Measurements from ENCODE around the gene PPY.
"Not testable (repeated sequence)": the region's sequence is repeated elsewhere in the genome, so short reads cannot be mapped to it uniquely, and the experiment has no call there.

The PPY gene

DNA sequence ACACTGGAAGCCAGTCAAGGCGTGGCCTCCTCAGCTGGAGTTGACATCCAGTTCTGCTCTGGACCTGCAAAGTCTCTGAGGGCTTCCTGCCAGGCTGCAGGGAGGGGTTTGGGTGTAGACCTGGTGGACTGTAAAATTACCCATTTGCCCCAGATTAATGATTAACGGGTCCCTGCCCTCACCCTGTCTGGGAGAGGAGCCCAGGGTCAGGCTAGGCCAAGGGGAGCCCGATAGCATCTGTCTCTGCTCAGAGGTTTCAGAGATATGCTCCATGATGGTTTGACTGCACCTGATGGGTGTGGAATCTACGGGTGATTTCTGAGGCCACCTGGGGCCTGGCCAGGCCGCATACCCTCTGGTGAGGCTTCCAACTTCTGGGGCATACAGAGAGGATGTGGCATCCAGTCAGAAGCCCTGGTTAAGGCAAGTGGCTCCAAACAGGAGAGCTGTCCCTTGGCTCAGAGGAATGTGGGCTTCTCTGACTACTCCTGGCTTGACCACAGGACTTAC is 11.2 kb downstream of the PPY start:
- no peak for DNase-seq (ENCODE audit: low read depth)

DNA sequence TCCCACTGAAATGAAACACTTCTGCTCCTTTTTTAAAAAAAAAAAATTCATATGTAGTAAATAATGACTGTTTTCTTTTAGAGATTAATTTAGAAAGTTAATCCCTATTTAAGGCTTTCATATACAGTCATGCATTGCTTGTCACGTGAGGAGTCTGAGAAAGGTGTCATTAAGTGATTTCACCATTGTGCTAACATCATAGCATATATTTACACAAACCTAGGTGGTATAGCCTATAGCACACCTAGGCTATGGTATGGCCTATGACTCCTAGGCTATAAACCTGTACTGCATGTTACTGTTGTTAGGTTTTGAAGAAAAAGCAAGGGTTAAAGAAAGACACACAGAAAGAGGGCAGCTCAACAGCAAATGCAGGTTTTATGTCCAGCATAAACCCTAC is 13.7 kb downstream of the PPY start:
- DNase-seq (ENCODE audit: low read depth): no peak

DNA sequence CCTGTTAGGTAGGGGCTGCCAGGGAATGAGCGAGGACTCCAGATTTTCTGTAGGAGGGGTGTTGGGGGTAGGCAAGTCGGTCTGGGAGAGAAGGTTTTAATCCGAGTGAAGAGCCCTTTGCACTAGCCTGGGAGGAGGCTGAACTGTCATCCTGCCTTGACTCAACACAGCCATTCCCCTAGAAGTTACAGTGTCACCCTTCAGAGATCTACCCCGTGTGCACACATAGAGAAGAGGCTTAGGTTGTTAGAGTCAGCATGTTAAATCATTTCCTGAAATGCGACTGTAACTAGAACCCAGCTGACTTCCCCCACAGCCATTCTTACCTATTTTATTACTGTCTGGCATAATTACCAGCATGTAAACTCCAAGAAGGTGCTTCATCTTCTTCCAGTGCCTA is 14.3 kb downstream of the PPY start:
- not testable (repeated sequence) for DNase-seq (ENCODE audit: low read depth)

DNA sequence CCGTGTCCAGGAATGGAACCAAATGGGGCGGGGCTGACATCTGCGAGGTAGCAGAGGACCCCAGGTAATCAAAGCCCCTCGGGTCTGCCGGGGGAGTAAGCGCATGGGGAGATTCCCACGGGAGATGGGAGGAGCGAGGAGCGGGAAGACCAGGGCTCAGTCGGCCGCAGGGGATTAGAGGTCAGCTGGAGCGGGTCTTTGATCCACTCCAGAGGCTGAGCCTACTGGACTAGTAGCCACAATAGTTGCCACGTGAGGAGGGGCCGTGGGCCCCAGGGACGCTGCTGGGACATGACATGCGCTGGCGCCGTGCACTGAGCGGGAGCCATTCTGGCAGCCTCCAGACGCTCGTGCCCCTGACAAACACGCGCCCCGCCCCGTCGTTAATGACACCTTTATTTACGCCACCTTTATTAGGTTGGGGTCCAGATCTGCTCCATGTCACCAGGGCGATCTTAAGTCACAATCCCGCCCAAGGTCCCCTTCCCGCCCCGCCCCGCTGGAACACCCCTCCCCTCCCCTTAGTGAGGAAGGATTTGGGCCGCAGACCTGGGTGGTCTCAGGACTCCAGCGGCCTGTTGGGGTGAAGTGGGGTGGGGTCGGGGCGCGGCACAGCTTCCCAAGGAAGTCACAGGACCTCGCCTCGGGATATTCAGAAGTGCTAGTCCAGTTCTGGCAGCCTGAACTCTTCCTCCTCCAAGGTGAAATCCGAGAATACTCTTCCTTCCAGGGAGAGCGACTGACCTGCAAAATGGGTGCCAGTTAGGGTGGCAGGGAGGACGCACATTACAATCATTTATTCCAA is 15.0 kb downstream of the PPY start:
- DNase-seq (ENCODE audit: low read depth): no peak

DNA sequence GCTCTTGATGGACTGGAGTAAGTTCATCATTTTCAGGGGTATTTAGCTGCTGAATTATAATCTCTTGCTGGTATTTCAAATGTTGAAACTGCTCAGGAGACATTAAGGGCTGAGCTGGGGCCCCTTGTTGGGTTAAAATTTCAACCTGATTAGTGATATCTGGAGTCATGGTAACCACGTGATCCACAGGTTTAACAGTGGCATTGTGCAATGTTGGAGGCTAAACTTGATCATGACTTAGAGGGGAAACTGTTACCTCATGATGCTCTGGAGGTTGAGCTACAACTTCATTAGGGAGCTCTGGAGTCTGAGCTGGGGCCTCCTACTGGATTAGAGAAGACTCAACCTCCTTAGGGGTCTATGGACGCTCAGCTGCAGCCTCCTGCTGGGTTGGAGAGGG is 17.7 kb downstream of the PPY start:
- DNase-seq (ENCODE audit: low read depth): no peak

DNA sequence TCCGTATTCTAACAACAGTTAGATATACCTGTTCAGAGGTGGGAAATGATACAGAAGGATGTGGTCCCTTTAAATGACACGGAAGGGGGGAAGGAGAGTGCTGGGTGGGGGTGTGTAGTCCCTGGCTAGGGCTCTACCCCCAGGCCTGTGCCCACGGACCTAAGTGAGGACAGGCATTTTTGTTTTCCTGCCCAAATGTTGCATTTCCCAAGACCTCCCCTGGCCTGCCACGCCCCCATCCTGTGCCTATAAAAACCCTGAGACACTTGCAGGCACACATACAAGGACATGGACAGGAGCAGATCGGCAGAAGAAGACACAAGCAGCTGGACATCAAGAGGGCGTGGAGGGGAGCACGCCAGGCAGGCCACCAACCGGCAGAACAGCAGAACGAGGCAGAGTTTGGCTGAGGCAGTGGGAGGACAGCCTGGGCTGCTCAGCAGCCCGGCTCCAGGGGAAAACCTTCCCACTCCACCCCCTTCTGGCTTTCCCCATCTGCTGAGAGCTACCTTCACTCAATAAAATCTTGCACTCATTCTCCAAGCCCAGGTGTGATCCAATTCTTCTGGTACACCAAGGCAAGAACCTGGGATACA is 21.7 kb downstream of the PPY start:
- no peak for DNase-seq (ENCODE audit: low read depth)

DNA sequence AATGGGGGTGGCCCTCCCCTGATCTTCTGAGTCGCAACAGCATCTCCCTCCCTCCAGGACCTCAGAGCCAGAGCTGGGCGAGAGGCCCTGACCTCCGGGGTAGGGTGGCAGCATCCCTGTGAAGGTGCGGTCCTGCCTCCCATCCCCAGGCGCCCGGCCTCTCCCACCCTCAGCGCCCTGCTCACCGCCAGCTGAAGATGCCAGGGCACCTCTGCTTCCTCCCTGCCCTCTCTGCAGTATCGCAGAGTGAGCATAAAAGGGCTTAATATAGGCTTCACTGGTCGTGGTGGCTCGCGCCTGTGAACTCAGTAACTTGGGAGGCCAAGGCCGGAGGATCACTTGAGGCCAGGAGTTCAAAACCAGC is 24.3 kb downstream of the PPY start:
- DNase-seq (ENCODE audit: low read depth): no peak

DNA sequence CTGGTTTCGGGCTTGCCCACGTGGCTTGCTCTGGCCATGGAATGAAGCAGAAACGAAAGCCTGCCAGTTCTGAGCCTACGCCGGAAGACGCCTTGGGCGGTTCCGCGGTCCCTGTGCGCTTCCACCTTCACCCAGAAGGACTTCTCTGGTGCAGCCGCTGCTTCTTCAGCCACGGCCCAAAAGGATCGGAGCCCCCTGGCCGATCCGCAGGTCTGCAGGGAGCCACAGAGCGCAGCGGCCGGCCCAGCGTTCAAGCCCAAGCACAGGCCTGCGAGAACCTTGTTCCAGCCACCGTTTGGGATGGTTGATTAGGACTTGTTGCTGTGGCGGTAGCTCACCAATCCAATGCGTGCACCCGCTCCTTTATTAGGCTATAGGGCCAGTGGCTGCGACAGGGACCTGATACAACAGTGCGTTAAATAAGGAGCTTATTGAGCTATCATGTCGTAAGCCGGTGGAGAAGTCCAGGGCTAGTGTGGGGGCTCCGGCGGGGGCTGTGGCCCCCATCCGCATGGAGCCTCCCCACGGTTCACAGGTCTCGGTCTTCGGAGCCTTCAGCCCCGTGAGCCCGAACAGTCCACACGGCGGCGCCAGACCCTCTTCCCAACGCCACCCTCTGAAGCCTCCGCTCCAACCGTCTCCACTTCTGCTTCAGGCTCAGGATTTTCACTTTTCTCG is 24.8 kb downstream of the PPY start:
- DNase-seq (ENCODE audit: low read depth): peak; percentile 23

DNA sequence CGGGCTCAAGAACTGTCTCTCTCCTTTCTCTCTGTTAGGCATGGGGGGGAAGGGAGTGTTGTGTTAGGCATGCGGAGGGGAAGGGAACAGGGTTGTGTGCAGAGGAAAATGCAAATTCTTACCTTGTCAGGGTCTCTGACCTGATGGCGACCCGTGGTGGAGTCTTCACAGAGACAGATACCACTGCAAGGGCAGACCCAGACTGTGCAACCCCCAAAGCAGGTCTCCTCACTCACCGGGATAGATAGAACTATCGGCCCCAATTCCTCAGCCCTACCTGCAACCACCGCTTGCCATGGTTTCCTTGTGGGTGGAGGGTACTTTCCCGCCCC is 25.3 kb downstream of the PPY start:
- DNase-seq (ENCODE audit: low read depth): no peak

DNA sequence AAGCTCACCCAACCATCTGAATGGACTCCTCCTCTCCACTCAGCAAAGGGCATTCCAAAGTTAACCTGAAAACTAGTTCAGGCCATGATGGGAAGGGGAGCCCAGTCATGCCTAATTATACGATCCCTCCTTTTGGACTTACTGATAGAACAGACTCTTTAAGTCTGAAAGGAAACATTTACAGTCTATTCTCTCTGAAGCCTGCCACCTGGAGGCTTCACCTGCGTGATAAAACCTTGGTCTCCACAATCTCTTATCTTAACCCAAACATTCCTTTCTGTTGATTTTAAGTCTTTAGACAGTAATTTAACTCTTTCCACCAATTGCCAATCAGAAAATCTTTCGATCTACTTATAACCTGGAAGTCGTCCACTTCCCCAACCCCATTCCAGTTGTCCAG is 25.9 kb downstream of the PPY start:
- DNase-seq (ENCODE audit: low read depth): no peak

DNA sequence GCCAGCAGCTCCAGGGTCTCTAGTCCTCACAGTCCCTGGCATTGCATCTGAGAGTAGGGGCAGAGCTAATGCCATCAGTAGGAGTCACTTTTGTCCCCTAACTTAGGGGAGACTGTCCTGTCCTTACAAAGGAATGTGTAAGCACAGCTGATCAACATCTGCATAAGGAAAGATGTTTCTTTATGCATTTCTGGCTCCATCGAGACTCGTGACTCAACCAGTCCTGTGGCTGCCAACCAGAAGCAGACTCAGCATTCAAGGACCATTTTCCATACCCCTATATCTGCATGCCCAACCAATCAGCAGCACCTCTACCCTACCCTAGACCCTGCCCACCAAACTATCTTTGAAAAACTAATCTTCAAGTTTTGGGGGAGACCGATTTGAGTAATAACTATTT is 26.7 kb downstream of the PPY start:
- no peak for DNase-seq (ENCODE audit: low read depth)

DNA sequence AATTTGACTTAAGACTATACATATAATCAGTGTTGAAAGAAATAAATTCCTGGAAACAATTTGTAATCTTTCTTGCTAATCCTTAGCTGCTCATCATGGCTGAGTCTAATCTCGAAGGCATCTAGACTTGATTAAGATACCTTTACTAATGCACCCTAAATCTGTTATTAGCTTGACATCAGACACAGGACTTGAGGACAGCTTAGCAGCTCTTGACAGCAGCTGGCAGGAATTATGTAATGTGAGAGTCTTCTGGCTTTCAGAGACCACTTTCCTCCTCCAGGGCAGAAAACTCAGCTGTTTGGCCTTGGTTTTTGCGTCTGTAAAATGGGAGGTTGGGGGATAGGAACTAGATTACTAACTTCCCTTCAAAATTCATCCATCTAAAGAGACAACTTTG is 27.8 kb downstream of the PPY start:
- no peak for DNase-seq (ENCODE audit: low read depth)

DNA sequence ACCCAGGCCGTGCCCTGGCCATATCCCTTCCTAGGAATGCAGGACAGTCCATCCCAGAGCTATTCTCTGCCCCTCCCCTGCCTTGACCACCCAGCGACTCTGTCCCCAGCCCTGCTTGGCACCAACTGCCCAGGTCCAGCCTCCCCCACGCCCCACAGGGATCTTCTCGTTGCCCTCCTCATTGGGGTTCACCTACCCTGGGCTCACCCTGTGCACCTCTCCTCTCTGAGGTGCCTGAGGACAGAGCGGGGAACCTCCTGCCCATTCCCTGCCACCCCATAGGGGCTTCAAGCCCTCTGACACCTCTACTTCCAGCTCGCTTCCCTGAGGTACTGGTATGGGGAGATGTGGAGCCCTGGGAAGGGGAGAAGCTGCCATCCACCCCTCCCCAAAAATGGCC is 28.7 kb downstream of the PPY start:
- no peak for DNase-seq (ENCODE audit: low read depth)

DNA sequence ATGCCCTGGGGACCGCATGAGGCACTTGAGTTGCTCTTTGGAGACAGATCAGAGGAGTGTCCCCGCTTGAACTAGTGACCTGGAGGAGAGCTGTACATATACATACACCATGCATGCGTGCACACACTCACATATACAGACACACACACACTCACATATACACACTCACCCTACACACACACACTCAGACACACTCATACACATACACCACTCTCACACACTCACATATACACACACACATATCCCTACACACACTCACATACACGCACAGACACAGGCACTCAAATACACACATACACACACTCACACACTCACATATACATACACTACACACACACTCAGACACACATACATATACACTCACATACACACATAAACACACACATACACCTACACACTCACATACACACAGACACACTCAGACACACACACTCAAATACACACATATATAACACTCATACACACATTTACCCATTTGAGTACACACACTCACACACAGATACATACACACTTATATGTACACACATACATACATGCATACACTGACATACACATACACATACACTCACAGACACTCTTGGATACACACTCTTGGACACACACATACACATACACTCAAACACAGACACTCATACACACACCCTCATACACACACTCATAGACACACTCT is 29.5 kb downstream of the PPY start:
- no peak for DNase-seq (ENCODE audit: low read depth)

DNA sequence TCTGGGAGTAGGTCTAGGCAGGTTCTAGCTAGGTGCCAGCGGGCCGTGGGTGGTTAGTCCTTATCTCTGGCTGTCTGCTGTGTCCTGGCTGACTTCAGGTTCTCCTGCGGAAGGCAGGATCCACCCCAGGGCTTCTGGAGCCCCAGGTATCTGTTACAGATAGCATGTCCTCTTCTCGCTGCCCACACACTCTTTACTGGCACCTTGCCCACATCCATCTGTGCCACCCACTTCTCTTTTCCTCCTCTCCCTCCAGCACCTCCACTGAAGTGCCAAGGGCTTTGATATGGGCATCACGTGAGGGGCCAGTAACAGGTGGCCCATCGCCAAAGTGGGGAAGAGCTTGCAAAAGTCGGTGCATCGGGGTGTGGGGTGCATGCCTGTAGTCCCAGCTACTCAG is 30.4 kb downstream of the PPY start:
- no peak for DNase-seq (ENCODE audit: low read depth)

DNA sequence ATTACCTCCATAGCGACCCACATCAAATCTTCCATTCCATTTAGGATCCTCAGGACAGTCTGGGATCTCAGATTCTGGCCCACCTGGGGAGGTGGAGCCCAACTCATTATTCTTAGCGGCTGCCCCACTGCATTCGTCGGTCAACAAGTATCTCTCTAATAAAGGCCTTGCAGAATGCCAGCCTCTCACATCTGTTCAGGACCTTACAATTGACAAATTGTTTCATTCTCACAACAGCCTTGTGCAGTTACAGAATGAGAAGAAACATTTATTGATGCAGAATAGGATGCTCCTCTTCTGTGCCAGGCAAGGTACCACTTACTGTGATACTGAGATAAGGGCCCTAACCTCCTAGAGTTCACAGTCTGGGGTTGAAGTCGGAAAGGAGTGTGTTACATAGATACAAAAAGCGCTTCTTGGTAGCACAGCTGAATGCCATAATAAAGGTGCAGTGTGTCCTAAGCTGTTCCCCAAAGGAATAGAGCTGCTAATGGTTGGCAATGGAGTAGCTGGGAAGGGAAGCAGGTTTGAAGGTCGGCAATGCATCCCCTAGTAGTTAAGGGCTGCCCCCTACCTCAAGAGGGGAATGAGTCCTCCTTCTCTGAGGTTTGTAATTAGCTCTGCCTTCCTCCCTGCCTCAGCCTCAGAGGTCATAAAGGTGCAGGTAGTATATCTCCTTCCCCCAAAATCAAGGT is 32.6 kb downstream of the PPY start:
- DNase-seq (ENCODE audit: low read depth): no peak

DNA sequence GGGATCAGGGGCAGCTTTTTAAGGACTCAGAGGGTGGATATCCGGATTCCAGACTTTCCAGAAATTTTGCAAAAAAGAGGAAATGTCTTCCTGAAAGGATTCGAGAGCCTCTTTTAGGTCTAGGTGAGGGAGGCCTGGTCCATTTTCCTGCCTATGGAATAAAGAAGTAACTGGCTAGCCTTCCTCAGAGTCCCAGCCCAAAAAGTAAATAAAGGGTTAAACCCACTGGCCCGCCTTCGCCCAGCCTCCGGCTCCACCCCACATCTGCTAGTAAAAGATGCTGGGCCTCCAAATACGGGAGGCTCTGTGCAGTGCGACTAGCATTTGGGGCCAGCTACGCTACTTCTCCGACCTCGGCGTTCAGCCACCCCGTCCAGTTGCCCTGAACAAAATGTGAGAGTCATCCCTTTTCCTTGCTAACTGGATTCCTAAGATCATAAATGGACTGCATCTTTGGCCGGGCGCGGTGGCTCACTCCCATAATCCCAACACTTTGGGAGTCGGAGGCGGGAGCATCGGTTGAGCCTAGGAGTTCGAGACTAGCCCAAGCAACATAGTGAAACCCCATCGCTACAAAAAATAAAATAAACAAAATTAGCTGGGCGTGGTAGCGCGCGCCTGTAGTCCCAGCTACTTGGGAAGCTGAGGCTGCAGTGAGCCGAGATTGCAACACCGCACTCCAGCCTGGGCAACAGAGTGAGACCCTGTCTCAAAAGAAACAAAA is 34.1 kb downstream of the PPY start:
- peak; percentile 59 for DNase-seq (ENCODE audit: low read depth)

DNA sequence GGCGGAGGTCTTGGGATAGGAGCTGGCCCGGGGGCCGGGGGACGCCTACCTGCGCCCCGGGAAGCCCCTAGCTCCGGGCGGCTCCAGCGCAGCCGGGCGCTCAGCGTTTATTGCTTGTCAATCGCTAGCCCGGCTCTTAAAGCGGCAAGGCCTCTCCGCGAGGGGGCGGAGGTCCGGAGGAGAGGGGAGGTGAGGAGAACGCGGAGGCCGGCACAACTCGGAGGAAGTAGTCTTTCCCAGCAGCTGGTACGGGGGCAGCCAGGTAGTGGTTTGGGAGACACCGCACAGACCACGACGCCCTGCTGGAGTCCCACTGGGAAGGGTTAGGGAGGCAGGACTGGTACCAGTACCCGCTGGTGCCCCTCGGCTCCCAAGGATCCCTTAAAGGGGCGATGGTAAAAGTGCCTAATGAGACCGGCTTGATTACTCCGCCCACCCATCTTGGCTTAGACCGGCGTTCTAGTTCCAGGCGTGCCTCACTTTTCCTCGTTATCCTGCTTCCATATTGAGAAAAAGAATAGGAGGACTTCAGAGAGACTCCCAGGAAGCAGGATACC is 34.8 kb downstream of the PPY start, which contains the start of gene MPP2:
Gene MPP2 (minus strand): TSS at position 112 of the 557 bp plus-strand sequence. CDS start 3,076 bp downstream, outside the sequence.
- peak; percentile 73 for DNase-seq (ENCODE audit: low read depth)

DNA sequence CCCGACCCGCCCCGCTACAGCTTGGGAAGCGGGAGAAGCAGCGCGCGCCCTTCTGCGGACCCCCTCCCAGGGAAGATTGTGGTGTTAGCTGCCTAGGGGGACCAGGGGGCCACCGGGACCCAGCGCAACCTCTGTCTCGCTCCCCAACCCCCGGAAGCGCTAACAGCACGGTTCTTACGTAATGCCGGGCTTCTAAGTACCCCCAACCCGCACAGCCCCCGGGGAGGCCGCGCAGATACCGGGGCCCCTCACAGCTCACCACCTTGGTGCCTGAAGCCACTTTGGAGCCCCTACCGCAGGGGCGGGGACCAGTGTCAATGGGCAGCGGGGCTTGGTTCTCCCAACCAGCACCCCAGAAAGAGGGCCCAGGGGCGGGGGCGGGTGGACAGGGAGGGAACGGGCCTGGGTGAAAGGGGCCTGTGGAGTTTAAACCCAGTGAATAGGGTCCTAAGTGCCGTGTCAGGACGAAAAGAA is 35.3 kb downstream of the PPY start:
- DNase-seq (ENCODE audit: low read depth): no peak

DNA sequence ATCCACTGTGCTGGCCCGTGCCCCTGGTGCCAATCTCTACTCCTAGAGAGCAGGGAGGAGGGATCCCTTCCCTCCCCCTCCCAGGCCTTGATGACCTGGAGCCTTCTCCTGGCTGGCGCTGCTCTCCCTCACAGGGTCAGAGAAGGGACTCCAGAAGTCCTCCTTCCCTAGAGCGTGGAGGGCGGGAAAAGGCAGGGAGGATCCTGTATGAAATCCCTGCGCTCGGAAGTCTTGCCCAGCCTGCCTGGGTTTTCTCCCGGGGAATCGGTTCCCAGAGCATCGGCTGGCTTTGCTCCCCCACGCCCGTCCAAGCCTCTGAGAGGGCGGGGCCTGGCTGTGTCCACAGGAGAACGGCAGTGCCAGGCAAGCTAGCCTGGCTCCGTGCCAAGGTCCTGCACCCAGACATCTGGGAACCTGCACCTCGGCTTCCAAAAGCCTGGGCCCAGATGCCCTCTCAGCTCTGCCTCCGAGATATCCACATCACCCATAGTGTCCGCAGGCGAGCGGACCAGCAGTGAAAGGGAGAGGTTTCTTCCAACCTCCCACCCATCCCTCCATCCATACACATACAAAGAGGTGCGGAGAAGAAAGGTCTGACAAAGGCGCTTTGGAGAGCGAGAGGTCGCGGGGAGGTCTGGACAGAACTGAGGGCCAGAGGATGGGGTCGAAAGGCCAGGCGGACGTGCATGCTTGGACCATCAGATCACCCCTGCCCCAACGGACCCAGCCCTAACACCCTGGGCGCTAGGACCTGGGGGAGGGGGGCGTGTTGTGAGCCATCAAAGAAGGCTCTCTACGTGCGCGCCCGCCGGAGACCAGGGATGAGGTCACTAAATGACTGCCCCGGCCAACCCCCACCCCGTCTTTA is 36.1 kb downstream of the PPY start:
- peak; percentile 71 for DNase-seq (ENCODE audit: low read depth)

All from amniotic epithelial cell (primary cell).